Measurements from ENCODE around the gene DYSF. TPM values are rescaled to one million over a fixed set of nuclear protein-coding genes. Genes with fewer than 3 reads are reported as not detected.

DYSF gene
- total RNA-seq, 1 donor from 2014 or later: 4.2 TPM

DNA sequence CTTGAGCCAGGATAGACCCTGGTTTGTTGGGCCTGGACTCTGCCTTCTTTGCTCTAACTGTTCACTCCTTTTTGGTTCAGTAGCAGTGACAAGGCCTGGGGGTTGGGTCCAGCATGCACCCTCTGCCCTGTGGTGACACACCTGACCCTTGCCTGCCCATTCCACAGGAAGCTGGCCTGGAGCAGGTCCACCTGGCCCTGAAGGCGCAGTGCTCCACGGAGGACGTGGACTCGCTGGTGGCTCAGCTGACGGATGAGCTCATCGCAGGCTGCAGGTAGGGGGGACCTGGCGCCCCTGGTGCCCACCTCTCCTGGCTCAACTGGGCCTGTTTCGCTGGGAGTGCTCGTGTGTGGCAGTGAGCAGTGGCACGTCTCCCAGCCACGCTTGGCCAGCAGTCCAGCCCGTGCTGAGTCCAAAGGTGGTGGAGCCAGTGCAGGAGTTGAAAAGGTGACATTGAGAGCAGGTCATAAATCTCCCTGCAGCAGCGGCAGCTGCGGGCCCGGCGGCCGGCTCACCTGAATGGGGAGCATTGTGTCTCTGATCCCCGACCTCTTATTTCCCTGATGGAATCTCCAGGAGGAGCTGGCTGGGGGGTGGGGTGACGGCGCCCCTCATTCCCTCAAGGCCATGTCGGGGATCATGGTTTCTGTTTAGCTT lies 102.6 kb downstream of the DYSF start:
- no peak overlapping the region for H3K27ac Mint-ChIP-seq
- H3K4me3 Mint-ChIP-seq: no peak overlapping the region
- TF ChIP-seq, protein P1, sequence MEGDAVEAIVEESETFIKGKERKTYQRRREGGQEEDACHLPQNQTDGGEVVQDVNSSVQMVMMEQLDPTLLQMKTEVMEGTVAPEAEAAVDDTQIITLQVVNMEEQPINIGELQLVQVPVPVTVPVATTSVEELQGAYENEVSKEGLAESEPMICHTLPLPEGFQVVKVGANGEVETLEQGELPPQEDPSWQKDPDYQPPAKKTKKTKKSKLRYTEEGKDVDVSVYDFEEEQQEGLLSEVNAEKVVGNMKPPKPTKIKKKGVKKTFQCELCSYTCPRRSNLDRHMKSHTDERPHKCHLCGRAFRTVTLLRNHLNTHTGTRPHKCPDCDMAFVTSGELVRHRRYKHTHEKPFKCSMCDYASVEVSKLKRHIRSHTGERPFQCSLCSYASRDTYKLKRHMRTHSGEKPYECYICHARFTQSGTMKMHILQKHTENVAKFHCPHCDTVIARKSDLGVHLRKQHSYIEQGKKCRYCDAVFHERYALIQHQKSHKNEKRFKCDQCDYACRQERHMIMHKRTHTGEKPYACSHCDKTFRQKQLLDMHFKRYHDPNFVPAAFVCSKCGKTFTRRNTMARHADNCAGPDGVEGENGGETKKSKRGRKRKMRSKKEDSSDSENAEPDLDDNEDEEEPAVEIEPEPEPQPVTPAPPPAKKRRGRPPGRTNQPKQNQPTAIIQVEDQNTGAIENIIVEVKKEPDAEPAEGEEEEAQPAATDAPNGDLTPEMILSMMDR (conservative IDR thresholded peaks at IDR 0.05): no peak
- H3K4me1 Mint-ChIP-seq (ENCODE audit: unreplicated experiment): peaks cover 25% of the 10 kb centered on the region
- H3K36me3 Mint-ChIP-seq: no peaks in the 10 kb centered on the region
- DNase-seq (ENCODE audit: extremely low spot score, unreplicated experiment): no peak
- no peaks in the 10 kb centered on the region for H3K9me3 Mint-ChIP-seq
- H3K27me3 Mint-ChIP-seq: peaks cover 6% of the 10 kb centered on the region

DNA sequence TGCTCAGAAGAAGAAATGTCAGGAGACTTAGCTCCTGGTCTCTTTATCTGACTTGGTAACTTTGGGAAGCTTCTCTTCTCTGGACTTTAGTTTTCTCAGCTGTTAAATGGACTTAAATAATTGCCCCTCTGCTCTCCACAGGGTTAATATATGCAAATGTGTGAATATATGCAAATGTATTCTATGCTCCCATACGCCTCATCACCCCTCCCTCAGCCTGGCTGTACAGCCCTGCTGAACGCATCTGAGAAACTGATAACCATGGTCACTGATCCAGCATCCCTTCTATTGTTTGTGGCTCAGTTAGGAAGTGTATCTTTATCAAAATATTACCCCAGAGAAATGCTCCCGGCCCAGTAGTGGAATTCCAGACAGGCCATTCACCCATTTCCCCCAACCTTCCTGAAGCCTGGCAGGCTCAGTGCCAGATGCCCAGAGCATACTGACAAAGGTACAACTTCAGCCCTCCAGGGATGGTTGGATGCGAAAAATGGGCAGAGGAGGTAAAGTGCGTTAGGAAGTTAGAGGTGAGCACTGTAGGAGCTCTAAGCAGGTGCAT lies 103.4 kb downstream of the DYSF start:
- no peaks in the 10 kb centered on the region for H3K9me3 Mint-ChIP-seq
- TF ChIP-seq, protein P1 (conservative IDR thresholded peaks at IDR 0.05): no peak
- H3K4me1 Mint-ChIP-seq (ENCODE audit: unreplicated experiment): peaks cover 30% of the 10 kb centered on the region
- no peak overlapping the region for H3K4me3 Mint-ChIP-seq
- H3K27me3 Mint-ChIP-seq: peaks cover 6% of the 10 kb centered on the region
- no peak for DNase-seq (ENCODE audit: extremely low spot score, unreplicated experiment)
- no peak overlapping the region for H3K27ac Mint-ChIP-seq
- H3K36me3 Mint-ChIP-seq: no peaks in the 10 kb centered on the region

DNA sequence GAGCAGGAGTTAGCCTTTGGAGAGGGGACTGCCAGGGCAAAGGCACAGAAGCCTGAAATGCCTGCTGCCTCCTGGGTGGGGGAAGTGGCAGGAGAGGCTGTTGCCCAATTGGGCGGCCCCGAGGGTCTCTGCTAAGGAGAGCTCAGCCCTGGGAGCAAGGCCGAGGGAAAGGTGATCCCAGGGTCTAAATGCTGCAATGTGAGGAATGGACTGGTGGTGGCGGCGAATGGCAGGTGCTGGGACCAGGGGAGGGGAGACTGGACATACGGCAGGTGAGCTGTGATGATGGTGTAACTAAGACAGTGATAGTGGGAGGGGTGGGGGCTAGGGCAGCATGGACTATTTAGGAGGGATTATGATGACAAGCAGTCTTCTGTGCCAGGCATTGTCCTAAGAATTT lies 104.0 kb downstream of the DYSF start:
- Mint-ChIP-seq H3K27me3 (peaks cover 6% of the 10 kb centered on the region), H3K4me3 (no peak overlapping the region), H3K9me3 (no peaks in the 10 kb centered on the region), H3K27ac (no peak overlapping the region), H3K36me3 (no peaks in the 10 kb centered on the region), H3K4me1 (ENCODE audit: unreplicated experiment) (peaks cover 30% of the 10 kb centered on the region)
- TF ChIP-seq, protein P1 (conservative IDR thresholded peaks at IDR 0.05): no peak
- no peak for DNase-seq (ENCODE audit: extremely low spot score, unreplicated experiment)

DNA sequence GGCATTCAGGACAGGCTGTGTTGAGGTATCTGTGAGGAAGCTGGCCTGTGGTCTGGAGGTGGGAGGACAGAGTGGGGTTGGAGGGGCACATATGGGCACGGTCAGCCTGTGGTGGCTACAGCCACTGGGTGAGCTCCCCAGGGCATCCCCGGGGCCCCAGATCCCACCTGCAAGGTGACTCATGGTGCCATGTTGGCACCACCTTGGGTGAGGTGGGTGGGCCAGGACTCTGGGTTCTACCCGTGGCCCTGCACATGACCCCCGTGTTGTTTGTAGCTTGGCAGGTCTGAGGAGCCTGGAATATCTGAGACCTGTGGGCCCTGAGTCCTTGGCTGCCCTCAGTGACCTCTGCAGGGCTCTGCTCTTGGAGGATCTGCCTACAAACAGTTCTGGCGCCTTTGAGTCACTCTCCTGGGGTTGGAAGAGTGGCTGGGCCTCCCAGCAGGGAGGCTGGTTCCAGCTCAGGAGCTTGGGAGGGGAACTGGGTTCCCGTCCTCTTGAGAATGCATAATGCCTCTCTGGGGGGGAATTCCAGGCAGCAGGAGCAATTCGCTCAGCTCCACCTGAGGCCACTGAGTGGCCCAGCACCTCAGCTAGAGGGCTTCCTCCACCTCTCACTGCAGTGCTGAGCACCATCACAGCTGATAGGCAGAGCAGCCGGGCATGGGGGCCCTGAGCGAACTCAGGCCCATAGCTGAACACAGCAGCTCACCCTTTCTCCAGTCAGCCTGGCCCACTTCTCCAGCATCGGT lies 105.1 kb downstream of the DYSF start:
- H3K36me3 Mint-ChIP-seq: no peaks in the 10 kb centered on the region
- peaks cover 6% of the 10 kb centered on the region for H3K27me3 Mint-ChIP-seq
- no peak for DNase-seq (ENCODE audit: extremely low spot score, unreplicated experiment)
- TF ChIP-seq, protein P1 (conservative IDR thresholded peaks at IDR 0.05): no peak
- peaks cover 30% of the 10 kb centered on the region for H3K4me1 Mint-ChIP-seq (ENCODE audit: unreplicated experiment)
- H3K4me3 Mint-ChIP-seq: no peak overlapping the region
- H3K9me3 Mint-ChIP-seq: no peaks in the 10 kb centered on the region
- H3K27ac Mint-ChIP-seq: no peak overlapping the region

DNA sequence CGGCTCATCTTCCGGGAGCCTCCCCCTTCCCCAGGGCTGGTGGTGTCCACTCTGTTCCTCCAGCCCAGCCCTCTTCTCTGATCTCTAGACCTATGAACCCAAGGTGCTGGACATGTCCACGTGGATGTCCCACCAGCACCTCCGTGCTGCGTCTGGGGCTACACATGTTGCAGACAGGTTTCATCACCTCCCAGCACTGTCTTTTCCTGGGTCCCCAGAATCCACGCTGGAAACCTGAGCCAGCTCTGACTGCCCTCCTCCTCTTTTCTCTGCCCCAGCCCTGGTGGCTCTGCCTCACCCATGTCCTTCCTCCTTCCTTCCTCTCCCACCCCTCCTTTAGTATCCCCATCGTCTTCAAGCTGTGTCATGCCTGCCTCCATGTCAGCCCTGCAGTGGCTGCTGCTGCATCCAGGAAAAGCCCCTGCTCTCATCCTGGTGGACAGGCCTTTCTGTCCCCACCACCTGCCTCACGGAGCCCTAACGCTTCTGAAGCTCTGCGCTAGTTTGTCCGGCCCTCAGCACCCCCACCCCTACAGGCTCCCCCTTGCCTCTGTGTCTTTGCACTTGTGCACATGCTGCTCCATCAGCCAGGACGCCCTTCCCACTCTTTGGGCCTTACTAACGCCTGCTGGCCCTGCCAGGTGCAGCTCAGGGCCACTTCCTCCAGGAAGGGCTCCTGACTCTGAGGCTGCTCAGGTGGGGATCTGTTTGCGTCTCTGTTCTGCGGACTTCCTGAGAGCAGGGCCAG lies 105.9 kb downstream of the DYSF start:
- no peak overlapping the region for H3K4me3 Mint-ChIP-seq
- peaks cover 28% of the 10 kb centered on the region for H3K4me1 Mint-ChIP-seq (ENCODE audit: unreplicated experiment)
- peaks cover 6% of the 10 kb centered on the region for H3K27me3 Mint-ChIP-seq
- no peak for DNase-seq (ENCODE audit: extremely low spot score, unreplicated experiment)
- peak overlapping the region; percentile 46 for H3K27ac Mint-ChIP-seq
- no peaks in the 10 kb centered on the region for H3K9me3 Mint-ChIP-seq
- TF ChIP-seq, protein P1 (conservative IDR thresholded peaks at IDR 0.05): no peak
- no peaks in the 10 kb centered on the region for H3K36me3 Mint-ChIP-seq

Data from type B pancreatic cell (in vitro differentiated cells).